Fibroblast of villous mesenchyme (primary cell): ENCODE results near the gene DAP3. TPM values are rescaled to one million over a fixed set of nuclear protein-coding genes. Genes with fewer than 3 reads are reported as not detected.
"Not testable (repeated sequence)": the region's sequence is repeated elsewhere in the genome, so short reads cannot be mapped to it uniquely, and the experiment has no call there.

Experiments
- DNase-seq: peaks from one replicate; pipeline ENCODE4 v3.0.0-alpha.2; 2010; ENCODE audit warnings: low read depth
- H3K4me3 ChIP-seq: 2 replicates; pipeline ENCODE4 v1.5.1; 2011; ENCODE audit warnings: low read depth, mild to moderate bottlenecking, low read length
- CTCF ChIP-seq: IDR thresholded peaks from 2 replicates; pipeline ENCODE4 v1.5.1; 2012; ENCODE audit warnings: low read depth, mild to moderate bottlenecking, low read length; ENCODE audit not compliant: insufficient read depth
- total RNA-seq: library from RNA; depleted of rRNA; stranded (reverse); fragments of >200 nt; gene quantifications from 2 replicates; pipeline ENCODE4 v1.2.3, GENCODE V29; 2012

DAP3 gene
- 75.7 and 87.2 TPM in 2 replicates for total RNA-seq

DNA sequence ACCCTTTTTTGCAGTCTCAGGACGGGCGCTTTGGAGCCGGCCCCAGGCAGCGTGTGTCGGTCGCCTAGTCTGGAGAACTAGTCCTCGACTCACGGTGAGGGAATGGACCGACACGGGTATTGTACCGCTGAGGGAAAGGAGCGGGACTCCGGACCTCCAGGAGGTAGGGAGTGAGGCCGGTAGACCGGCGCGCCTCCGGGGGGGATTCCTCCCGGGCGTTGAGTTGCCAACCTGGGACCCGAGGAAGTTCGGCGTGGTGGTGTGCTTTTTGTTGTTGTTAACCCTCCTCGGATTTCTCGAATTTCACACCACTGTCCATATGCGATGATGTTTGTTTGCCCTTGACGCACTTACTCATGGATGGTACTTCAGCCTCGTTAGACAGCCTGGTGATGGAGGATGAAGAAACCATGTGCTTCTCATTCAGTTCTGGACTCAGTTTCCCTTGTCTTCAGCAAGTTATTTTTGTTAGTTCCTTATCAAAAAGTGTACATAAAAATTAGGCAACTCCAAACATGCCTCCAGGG lies at the start of gene DAP3:
TSS of gene DAP3 (plus strand) at position 11 of the 527 bp plus-strand sequence. CDS start 20,689 bp downstream, outside the sequence.
- not testable (repeated sequence) for DNase-seq
- peak within 1 kb of the TSS; percentile 94 for H3K4me3 ChIP-seq

- H3K4me3 ChIP-seq, result no peak overlapping the region
- no peak for TF ChIP-seq CTCF
- DNase-seq, result no peak
Observed at GRCh38 chr1:155640367-155640766, 48.5 kb upstream of the DAP3 start.

DNA sequence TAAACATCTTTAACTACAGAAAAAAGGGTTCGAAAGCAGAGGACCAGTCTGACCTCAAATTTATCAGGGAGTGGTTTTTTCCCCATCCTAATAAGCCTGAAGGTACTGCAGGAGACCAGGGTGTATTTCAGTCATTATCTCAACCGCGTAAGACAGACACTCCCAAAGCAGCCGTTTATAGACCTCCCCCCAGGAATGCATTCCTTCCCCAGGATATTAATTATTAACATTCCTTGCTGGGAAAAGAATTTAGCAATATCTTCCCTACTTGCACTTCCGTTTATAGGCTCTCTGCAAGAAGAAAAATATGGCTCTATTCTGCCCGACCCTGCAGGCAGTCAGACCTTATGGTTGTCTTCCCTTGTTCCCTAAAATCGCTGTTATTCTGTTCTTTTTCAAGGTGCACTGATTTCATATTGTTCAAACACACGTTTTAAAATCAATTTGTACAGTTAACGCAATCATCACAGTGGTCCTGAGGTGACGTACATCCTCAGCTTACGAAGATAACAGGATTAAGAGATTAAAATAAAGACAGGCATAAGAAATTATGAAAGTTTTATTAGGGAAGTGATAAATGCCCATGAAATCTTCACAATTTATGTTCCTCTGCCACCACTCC lies 46.2 kb upstream of the DAP3 start:
- H3K4me3 ChIP-seq, result not testable (repeated sequence)

GRCh38 chr1:155643230-155643629 lies 45.7 kb upstream of the DAP3 start:
- no peak for TF ChIP-seq CTCF

More for the DNA sequence above, 46.2 kb upstream of the DAP3 start:
- not testable (repeated sequence) for DNase-seq

DNA sequence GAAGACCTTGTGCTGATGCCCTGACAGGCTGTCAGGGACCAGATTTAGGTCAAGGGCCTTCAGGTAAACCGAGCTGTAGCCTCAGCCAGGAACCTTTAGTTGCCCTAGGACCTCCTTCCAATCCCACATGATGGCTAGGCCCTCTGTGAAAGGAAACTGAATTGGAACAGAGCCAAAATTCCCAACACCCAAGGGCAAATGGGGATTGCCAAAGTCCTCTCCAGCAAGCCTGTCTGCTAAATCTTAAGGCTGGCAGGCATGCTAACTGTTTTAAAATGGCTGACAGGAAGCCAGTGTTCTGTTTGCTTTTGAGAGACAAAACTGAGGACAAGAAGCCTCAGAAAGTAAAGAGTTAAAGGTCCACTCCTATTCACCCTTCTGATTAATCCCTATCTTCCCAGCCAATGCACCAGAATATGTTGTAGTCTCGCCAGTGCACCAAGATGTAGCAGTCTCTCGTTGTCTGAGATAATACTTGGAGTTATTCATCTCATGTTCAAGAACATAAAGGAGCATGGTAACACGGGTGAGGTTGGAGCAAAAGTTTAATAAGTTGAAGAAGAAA lies 43.8 kb upstream of the DAP3 start:
- no peak for TF ChIP-seq CTCF
- H3K4me3 ChIP-seq, result no peak overlapping the region
- DNase-seq, result no peak

More at GRCh38 chr1:155643230-155643629, 45.7 kb upstream of the DAP3 start:
- DNase-seq, result no peak
- H3K4me3 ChIP-seq, result no peak overlapping the region

- no peak for TF ChIP-seq CTCF
- DNase-seq, result no peak
- no peak overlapping the region for H3K4me3 ChIP-seq
Observed at GRCh38 chr1:155645648-155646047, 43.2 kb upstream of the DAP3 start.

DNA sequence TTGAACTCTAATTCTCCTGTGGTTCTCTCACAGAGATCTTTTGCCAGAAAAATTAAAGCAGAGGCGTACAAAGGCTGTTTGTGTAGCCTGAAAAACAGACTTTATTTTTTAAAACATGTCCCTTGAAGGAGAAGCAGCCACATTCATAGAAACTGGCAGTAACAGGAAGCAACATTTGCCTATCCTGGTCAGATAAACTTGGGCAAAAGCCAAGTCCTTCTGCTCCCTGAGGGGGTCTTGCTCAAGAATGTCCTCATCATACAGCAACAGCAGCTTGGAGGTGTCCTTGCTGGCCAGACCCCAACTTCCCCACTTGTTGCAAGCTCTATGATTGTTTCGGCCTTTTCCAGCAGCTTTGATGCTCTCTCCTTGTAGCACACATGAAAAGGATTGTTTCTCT lies 42.6 kb upstream of the DAP3 start:
- no peak for DNase-seq
- H3K4me3 ChIP-seq, result no peak overlapping the region
- TF ChIP-seq CTCF, result no peak
